ENCODE measurements around the gene THAP4. TPM values are rescaled to one million over a fixed set of nuclear protein-coding genes. Genes with fewer than 3 reads are reported as not detected.

THAP4 gene
- polyA plus RNA-seq, 1 of the 3 experiments (the other 2 are of a cell fraction) = 64.7 TPM

GRCh38 chr2:241656190-241656741 lies 19.3 kb upstream of the THAP4 start:
- no peak for TF ChIP-seq GATA2 (CRISPR knock-in tag; IDR thresholded peaks at IDR 0.05)
- TF ChIP-seq RFX5 (IDR thresholded peaks at IDR 0.05; ENCODE audit: low read length) = no peak
- no peak for TF ChIP-seq EZH2phosphoT487 (IDR thresholded peaks at IDR 0.05; ENCODE audit: borderline replicate concordance, low read depth)
- TF ChIP-seq POLR2AphosphoS5 (IDR thresholded peaks at IDR 0.05; ENCODE audit: low read depth, low read length) = no peak
- no peak for TF ChIP-seq GABPA (IDR thresholded peaks at IDR 0.05; ENCODE audit: low read depth)
- TF ChIP-seq ZBTB33 (IDR thresholded peaks at IDR 0.05; ENCODE audit: borderline replicate concordance, low read depth) = no peak
- TF ChIP-seq JUND (IDR thresholded peaks at IDR 0.05) = no peak
- TF ChIP-seq NRF1 (IDR thresholded peaks at IDR 0.05; ENCODE audit: low read depth, low read length) = no peak
- TF ChIP-seq REST (IDR thresholded peaks at IDR 0.05; ENCODE audit: low read depth, low read length) = no peak
- POLR2A ChIA-PET = no interaction called here

GRCh38 chr2:241655516-241656189 lies 18.7 kb upstream of the THAP4 start:
- H3K27me3 ChIP-seq (ENCODE audit: insufficient read depth) = no peaks in the 10 kb centered on the region
- H3F3A ChIP-seq (replicated peaks; ENCODE audit: insufficient read depth) = no peaks in the 10 kb centered on the region
- POLR2A ChIA-PET = no interaction called here
- no peak overlapping the region for H3K9ac ChIP-seq
- peaks cover 21% of the 10 kb centered on the region; the same call in 1 of the 2 replicates for H3K79me2 ChIP-seq (ENCODE audit: insufficient read depth)
- DNase-seq = no peak
- no peak overlapping the region for H2AFZ ChIP-seq (ENCODE audit: low read depth)
- no peaks in the 10 kb centered on the region for H3K4me1 ChIP-seq (ENCODE audit: control insufficient read depth in 1 of 2, insufficient read depth in 2 of 2, low read depth in 1 of 2, low read length in 1 of 2)
- no peak overlapping the region for H3K4me2 ChIP-seq
- no peak overlapping the region for H3K27ac ChIP-seq (ENCODE audit: low read depth in 2 of 2, low read length in 1 of 2)
- H4K20me1 ChIP-seq (ENCODE audit: insufficient read depth) = peaks cover 11% of the 10 kb centered on the region; the same call in 1 of the 2 replicates
- TF ChIP-seq USF1 (IDR thresholded peaks at IDR 0.05; ENCODE audit: borderline replicate concordance, low read depth) (no peak), YY1 (IDR thresholded peaks at IDR 0.05; ENCODE audit: low read depth) (no peak), RFX5 (IDR thresholded peaks at IDR 0.05; ENCODE audit: low read length) (no peak), SMC3 (IDR thresholded peaks at IDR 0.05; ENCODE audit: low read depth, low read length) (no peak), FOXM1 (IDR thresholded peaks at IDR 0.05; ENCODE audit: low read depth) (no peak), PBX3 (IDR thresholded peaks at IDR 0.05) (no peak), TEAD4 (IDR thresholded peaks at IDR 0.05; ENCODE audit: borderline replicate concordance, insufficient read depth) (no peak), USF2 (IDR thresholded peaks at IDR 0.05; ENCODE audit: borderline replicate concordance, low read depth, low read length) (no peak), NRF1 (IDR thresholded peaks at IDR 0.05; ENCODE audit: low read depth, low read length) (no peak)
- WGBS (ENCODE audit: low lambda C conversion rate) = 95% methylated on average over 17 of the region's 17 CpGs
- H3K9me3 ChIP-seq = no peaks in the 10 kb centered on the region
- CTCF ChIA-PET = interaction anchor here (1.6 kb wide), 1 partner anchor 9 kb away, joined by 4 read pairs; no protein-coding TSS in a partner anchor
- H3K4me3 ChIP-seq (ENCODE audit: low read depth in 2 of 2, low read length in 1 of 2) = no peak overlapping the region
- H3K9me2 ChIP-seq = no peaks in the 10 kb centered on the region
- peaks cover 20 to 62% of the 10 kb centered on the region in 2 experiments for H3K36me3 ChIP-seq (replicated peaks in 1 of 2; ENCODE audit: control insufficient read depth in 1 of 2, insufficient read depth in 2 of 2, low read length in 1 of 2)

More at GRCh38 chr2:241656190-241656741, 19.3 kb upstream of the THAP4 start:
- no peak for DNase-seq
- Histone ChIP-seq H3K9me2 (no peaks in the 10 kb centered on the region), H3K9me3 (no peaks in the 10 kb centered on the region), H3F3A (replicated peaks; ENCODE audit: insufficient read depth) (no peaks in the 10 kb centered on the region), H2AFZ (ENCODE audit: low read depth) (no peak overlapping the region), H3K27me3 (ENCODE audit: insufficient read depth) (no peaks in the 10 kb centered on the region), H3K9ac (no peak overlapping the region), H3K36me3 (replicated peaks in 1 of 2; ENCODE audit: control insufficient read depth in 1 of 2, insufficient read depth in 2 of 2, low read length in 1 of 2) (peaks cover 21 to 62% of the 10 kb centered on the region in 2 experiments), H3K4me3 (ENCODE audit: low read depth in 2 of 2, low read length in 1 of 2) (no peak overlapping the region), H3K27ac (ENCODE audit: low read depth in 2 of 2, low read length in 1 of 2) (no peak overlapping the region), H3K4me1 (ENCODE audit: control insufficient read depth in 1 of 2, insufficient read depth in 2 of 2, low read depth in 1 of 2, low read length in 1 of 2) (no peaks in the 10 kb centered on the region), H4K20me1 (ENCODE audit: insufficient read depth) (peaks cover 8% of the 10 kb centered on the region; the same call in 1 of the 2 replicates), H3K4me2 (no peak overlapping the region), H3K79me2 (ENCODE audit: insufficient read depth) (peaks cover 21% of the 10 kb centered on the region; the same call in 1 of the 2 replicates)
- 95% methylated on average over 13 of the region's 13 CpGs for WGBS (ENCODE audit: low lambda C conversion rate)
- CTCF ChIA-PET = interaction anchor here (7.5 kb wide), 1 partner anchor 10 kb away, joined by 77 read pairs; no protein-coding TSS in a partner anchor
